ENCODE results near the gene PTPRT. TPM values are rescaled to one million over a fixed set of nuclear protein-coding genes. Genes with fewer than 3 reads are reported as not detected.

Gene PTPRT
- total and polyA plus RNA-seq, 2 of the 4 experiments (the other 2 are of a cell fraction) = not detected

- Histone ChIP-seq H3K4me2 (ENCODE audit: low read depth, low read length) (no peak overlapping the region), H3K18ac (ENCODE audit: low read depth, low read length) (no peak overlapping the region), H3K36me3 (ENCODE audit: control insufficient read depth, insufficient read depth, low read length) (no peaks in the 10 kb centered on the region), H3K23ac (ENCODE audit: low read depth, low read length) (no peak overlapping the region), H3K4ac (ENCODE audit: low read depth, low read length) (no peak overlapping the region), H3K27ac (ENCODE audit: insufficient read depth, low read length) (no peak overlapping the region), H3K56ac (ENCODE audit: extremely low read depth, insufficient read depth, low read length) (no peak overlapping the region), H2BK15ac (ENCODE audit: low read depth, low read length) (no peak overlapping the region), H2BK5ac (ENCODE audit: low read depth, low read length, poor library complexity, severe bottlenecking) (no peak overlapping the region), H3K9ac (ENCODE audit: low read depth, low read length) (no peak overlapping the region), H3K27me3 (ENCODE audit: control insufficient read depth, insufficient read depth, low read length) (no peaks in the 10 kb centered on the region), H4K5ac (ENCODE audit: low read depth, low read length) (no peak overlapping the region), H3K9me3 (ENCODE audit: control insufficient read depth, insufficient read depth, low read length) (peaks cover 20% of the 10 kb centered on the region), H2AK9ac (replicated peaks; ENCODE audit: low read depth, low read length, poor library complexity) (no peak overlapping the region), H4K20me1 (ENCODE audit: insufficient read depth, low read length) (no peaks in the 10 kb centered on the region), H2BK20ac (ENCODE audit: low read depth, low read length) (no peak overlapping the region), H2AFZ (replicated peaks; ENCODE audit: low read length, poor library complexity) (no peak overlapping the region), H3K14ac (replicated peaks; ENCODE audit: low read depth, low read length) (no peak overlapping the region), H2BK120ac (ENCODE audit: low read depth, low read length) (no peak overlapping the region), H2AK5ac (ENCODE audit: low read depth, low read length) (no peak overlapping the region), H3K4me1 (ENCODE audit: control insufficient read depth, insufficient read depth, low read length) (no peaks in the 10 kb centered on the region), H3K79me1 (ENCODE audit: low read depth in 1 of 2, low read length in 2 of 2) (no peaks in the 10 kb centered on the region), H4K91ac (ENCODE audit: insufficient read depth, low read depth, low read length) (no peak overlapping the region), H3K4me3 (ENCODE audit: insufficient read depth, low read depth, low read length) (no peak overlapping the region), H3K9me1 (ENCODE audit: insufficient read depth, low read length) (no peaks in the 10 kb centered on the region), H4K8ac (ENCODE audit: low read depth in 2 of 2, low read length in 2 of 2) (no peak overlapping the region)
- POLR2A ChIA-PET (ENCODE audit: unreplicated experiment) = no interaction called here
- intact Hi-C loops (cut with micrococcal nuclease) (no loop called here), in situ Hi-C loops (cut with MboI; ENCODE audit: low sequenced_read_pairs) (no loop called here), dilution Hi-C loops (cut with HindIII; ENCODE audit: low sequenced_read_pairs, unreplicated experiment) (no loop called here)
- no TSS peak for BruUV-seq (replicated peaks)
- no peak for TF ChIP-seq CEBPB (IDR thresholded peaks at IDR 0.05; ENCODE audit: low read depth, low read length)
- DNase-seq (no peak), ATAC-seq (ENCODE audit: low read depth) (no peak)
- WGBS, 2 experiments (ENCODE audit: extremely low coverage in 2 of 2, insufficient read length in 1 of 2) = no CpG with 5 or more reads among the region's 1 CpG
- CTCF ChIA-PET = no interaction called here
These were observed 547.8 kb downstream of the PTPRT start for GRCh38 chr20:42641886-42642285.

Measured in IMR-90 (cell line).